ENCODE data around the gene EGLN1. TPM values are rescaled to one million over a fixed set of nuclear protein-coding genes. Genes with fewer than 3 reads are reported as not detected.
"Not testable (repeated sequence)": the region's sequence is repeated elsewhere in the genome, so short reads cannot be mapped to it uniquely, and the experiment has no call there.

Gene EGLN1
- total RNA-seq = 10 to 100 TPM; 30.2 to 44.0 (median 39.9) TPM
- polyA plus RNA-seq = 10 to 100 TPM in 1 of 3 donors, 1 to 10 TPM in 2; 5.6 to 12.3 (median 7.8) TPM
- long read RNA-seq, donor 1, full-length matches to known transcripts = 11 of 11 reads
- long read RNA-seq, donor 1, partial matches to known transcripts = 0 of 11 reads
- long read RNA-seq, donor 1, other reads (novel, unspliced or antisense) = 0 of 11 reads
- long read RNA-seq, donor 2, full-length matches to known transcripts = 16 of 16 reads
- long read RNA-seq, donor 2, partial matches to known transcripts = 0 of 16 reads
- long read RNA-seq, donor 2, other reads (novel, unspliced or antisense) = 0 of 16 reads

GRCh38 chr1:231421971-231422797 lies at the start of gene EGLN1:
Gene EGLN1, minus strand, starts transcription at chr1:231422287. Its CDS starts 399 bp downstream, at chr1:231421888.
- WGBS, 5 donors = 0 to 1% (median 1%) methylated on average over 40 to 104 of the region's 104 CpGs
- Histone ChIP-seq H3K36me3 (no peaks in the 10 kb centered on the region), H3K4me3 (peak within 1 kb of the TSS; percentile 67 to 95 (median 84)), H3K4me1 (peaks cover 21 to 51% (median 40%) of the 10 kb centered on the region in 6 donors), H3K27ac (peak within 1 kb of the TSS; percentile 92 to 100 (median 98)), H3K27me3 (replicated peaks in 1 of 7) (no peaks in the 10 kb centered on the region), H3K9me3 (no peaks in the 10 kb centered on the region)
- intact Hi-C loops (cut with DNase I; ENCODE audit: low total_unique reads) = loop anchor here (10.0 kb wide), 1 partner anchor 103 kb away; the partner anchor contains the start of gene TSNAX
- peak; percentile 97 for DNase-seq
- TF ChIP-seq POLR2AphosphoS5 (IDR thresholded peaks at IDR 0.05) (peak; percentile 91 to 95 (median 95)), CTCF (IDR thresholded peaks at IDR 0.05 in 8 of 11, conservative IDR thresholded peaks at IDR 0.05 in 3 of 11) (peak in 8 of 11 experiments; percentile 5 to 63 (median 38)), POLR2A (IDR thresholded peaks at IDR 0.05) (peak; percentile 33 to 68 (median 68))

DNA sequence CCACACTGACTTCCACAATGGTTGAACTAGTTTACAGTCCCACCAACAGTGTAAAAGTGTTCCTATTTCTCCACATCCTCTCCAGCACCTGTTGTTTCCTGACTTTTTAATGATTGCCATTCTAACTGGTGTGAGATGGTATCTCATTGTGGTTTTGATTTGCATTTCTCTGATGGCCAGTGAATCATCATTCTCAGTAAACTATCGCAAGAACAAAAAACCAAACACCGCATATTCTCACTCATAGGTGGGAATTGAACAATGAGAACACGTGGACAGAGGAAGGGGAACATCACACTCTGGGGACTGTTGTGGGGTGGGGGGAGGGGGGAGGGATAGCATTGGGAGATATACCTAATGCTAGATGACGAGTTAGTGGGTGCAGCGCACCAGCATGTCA lies 49.4 kb upstream of the EGLN1 start:
- H3K4me3 ChIP-seq; DNase-seq; H3K36me3 ChIP-seq; H3K27ac ChIP-seq; H3K9me3 ChIP-seq; intact Hi-C loops (cut with DNase I; ENCODE audit: low total_unique reads): not testable (repeated sequence)
- peaks cover 0 to 12% (median 9%) of the 10 kb centered on the region in 6 donors for H3K4me1 ChIP-seq
- H3K27me3 ChIP-seq (replicated peaks in 1 of 7) = peaks cover 0 to 29% (median 0%) of the 10 kb centered on the region in 7 donors
- WGBS, 5 donors = 58 to 71% (median 68%) methylated on average over 3 to 5 of the region's 5 CpGs

- H3K27me3 ChIP-seq (replicated peaks in 1 of 7) = peaks cover 0 to 29% (median 0%) of the 10 kb centered on the region in 7 donors
- H3K9me3 ChIP-seq = peaks cover 0 to 11% (median 9%) of the 10 kb centered on the region in 8 donors
- DNase-seq; intact Hi-C loops (cut with DNase I; ENCODE audit: low total_unique reads); H3K36me3 ChIP-seq; H3K27ac ChIP-seq; H3K4me3 ChIP-seq: not testable (repeated sequence)
- H3K4me1 ChIP-seq = peaks cover 0 to 12% (median 9%) of the 10 kb centered on the region in 6 donors
- WGBS, 5 donors = 90 to 98% (median 94%) methylated on average over 2 of the region's 3 CpGs
Observed at GRCh38 chr1:231471027-231471426, 48.9 kb upstream of the EGLN1 start.

DNA sequence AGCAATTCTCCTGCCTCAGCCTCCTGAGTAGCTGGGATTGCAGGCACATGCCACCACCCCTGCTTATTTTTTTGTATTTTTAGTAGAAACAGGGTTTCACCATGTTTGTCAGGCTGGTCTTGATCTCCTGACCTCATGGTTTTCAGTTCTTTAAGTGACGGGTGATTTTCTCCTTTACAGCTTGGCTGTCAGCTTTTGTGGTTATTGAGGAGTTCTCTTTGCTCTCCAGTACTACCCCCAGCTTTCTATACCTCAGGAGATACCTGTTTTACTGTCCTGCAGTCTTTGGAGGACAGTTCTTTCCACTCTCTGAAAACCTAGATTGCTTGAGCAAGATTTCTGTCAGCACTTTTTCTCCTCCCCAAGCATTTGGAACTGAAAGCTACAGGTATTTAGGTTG lies 45.9 kb upstream of the EGLN1 start:
- Histone ChIP-seq H3K27ac (peak overlapping the region in 1 of 8 donors; percentile 38), H3K27me3 (replicated peaks in 1 of 7) (peaks cover 0 to 42% (median 0%) of the 10 kb centered on the region in 7 donors), H3K36me3 (no peaks in the 10 kb centered on the region), H3K4me3 (no peak overlapping the region), H3K4me1 (peaks cover 0 to 12% (median 9%) of the 10 kb centered on the region in 6 donors), H3K9me3 (peaks cover 0 to 21% (median 12%) of the 10 kb centered on the region in 8 donors)
- TF ChIP-seq CTCF (IDR thresholded peaks at IDR 0.05 in 8 of 11, conservative IDR thresholded peaks at IDR 0.05 in 3 of 11) (no peak), POLR2AphosphoS5 (IDR thresholded peaks at IDR 0.05) (no peak), POLR2A (IDR thresholded peaks at IDR 0.05) (no peak)
- WGBS, 5 donors = 50 to 77% (median 57%) methylated on average over 1 of the region's 1 CpG
- intact Hi-C loops (cut with DNase I; ENCODE audit: low total_unique reads) = no loop called here
- DNase-seq = no peak

Measured in spleen (tissue), 13 donors.